Stimulated activated CD4-positive, alpha-beta T cell treated with anti-CD3 and anti-CD28 coated beads, Interleukin-1b, Interleukin-23, amount 100 ng/mL, for 1 hour (primary cell): ENCODE measurements around the gene GIPC1.

ENCODE experiments used
- DNase-seq, 2 donors: peaks; one replicate each; pipeline ENCODE4 v3.0.0-alpha.2; 2020; ENCODE audit warnings: low read depth in 2 of 2

GIPC1 gene

GRCh38 chr19:14494411-14494810 lies 1.5 kb downstream of the GIPC1 start:
- no peak for DNase-seq

GRCh38 chr19:14492756-14493337 lies 3.1 kb downstream of the GIPC1 start:
- no peak for DNase-seq

GRCh38 chr19:14487370-14488125 lies 8.4 kb downstream of the GIPC1 start:
- DNase-seq: no peak

GRCh38 chr19:14482172-14482941 lies 13.6 kb downstream of the GIPC1 start:
- DNase-seq: no peak

GRCh38 chr19:14480700-14481079 lies 15.2 kb downstream of the GIPC1 start:
- DNase-seq: no peak

- DNase-seq: peak; percentile 39 to 58
Measured at GRCh38 chr19:14479975-14480699, 15.8 kb downstream of the GIPC1 start.

GRCh38 chr19:14479309-14479974 lies 16.5 kb downstream of the GIPC1 start:
- DNase-seq: no peak

- DNase-seq: no peak
Measured at GRCh38 chr19:14478113-14478545, 17.8 kb downstream of the GIPC1 start.

GRCh38 chr19:14477418-14478112 lies 18.4 kb downstream of the GIPC1 start:
- no peak for DNase-seq

- no peak for DNase-seq
Measured at GRCh38 chr19:14476673-14477401, 19.1 kb downstream of the GIPC1 start.

- no peak for DNase-seq
Measured at GRCh38 chr19:14476327-14476672, 19.6 kb downstream of the GIPC1 start.

GRCh38 chr19:14475251-14476073 lies 20.5 kb downstream of the GIPC1 start, which contains the start of gene PTGER1:
TSS of gene PTGER1 (minus strand) at chr19:14475354. CDS start at chr19:14474320, 1,034 bp downstream.
- DNase-seq: no peak

- DNase-seq: no peak
Measured at GRCh38 chr19:14474827-14475226, 21.1 kb downstream of the GIPC1 start.

GRCh38 chr19:14473978-14474578 lies 21.8 kb downstream of the GIPC1 start:
- DNase-seq: no peak

- no peak for DNase-seq
Measured at GRCh38 chr19:14473073-14473977, 22.6 kb downstream of the GIPC1 start.

GRCh38 chr19:14472202-14472938 lies 23.6 kb downstream of the GIPC1 start:
- DNase-seq: peak; percentile 64 to 90
